Caco-2 (cell line): ENCODE data around the gene NTF3. TPM values are rescaled to one million over a fixed set of nuclear protein-coding genes. Genes with fewer than 3 reads are reported as not detected.
A peak's percentile ranks its signal among the peaks of the same experiment; 100 is the strongest.

Experiments used
- BruUV-seq: library from RNA; stranded (reverse); fragments of 400-500 nt; replicated peaks from 2 replicates; lab custom pipeline; 2021; lab: Mats Ljungman, UMichigan
- CTCF ChIA-PET: fragments of 300-600 bp; sonication (Branson Sonifier 250); formaldehyde crosslinking; loops from one replicate; lab custom pipeline; 2022; ENCODE audit warnings: antibody characterized with exemption; lab: Charles Lee
- POLR2A ChIA-PET: fragments of 300-600 bp; sonication (Branson Sonifier 250); formaldehyde crosslinking; loops from one replicate; lab custom pipeline; 2022; ENCODE audit warnings: antibody characterized with exemption; lab: Charles Lee
- DNase-seq, 2 experiments: peaks; one replicate each; pipeline versions ENCODE4 v3.0.0 to v3.0.0-alpha.2; 2020 to 2022
- H3K27me3 ChIP-seq: replicated peaks from 2 replicates; pipeline ENCODE4 v1.6.0; 2011; ENCODE audit warnings: low read length; ENCODE audit not compliant: control insufficient read depth, insufficient read depth
- H3K36me3 ChIP-seq: 2 replicates; pipeline ENCODE4 v1.5.1; 2011; ENCODE audit warnings: low read length; ENCODE audit not compliant: control insufficient read depth, insufficient read depth
- H3K4me1 ChIP-seq: fragments of 250-450 bp; sonication (Bioruptor Pico); 2 replicates; pipeline ENCODE4 v1.5.1; 2020; ENCODE audit warnings: mild to moderate bottlenecking
- H3K4me3 ChIP-seq: 2 replicates; pipeline ENCODE4 v1.5.1; 2011; ENCODE audit warnings: low read depth, mild to moderate bottlenecking, control low read depth, low read length
- H3K9me3 ChIP-seq: fragments of 250-450 bp; sonication (Bioruptor Pico); 2 replicates; pipeline ENCODE4 v1.5.1; 2020; ENCODE audit warnings: mild to moderate bottlenecking, moderate library complexity
- H3K27ac Mint-ChIP-seq: one replicate; pipeline ENCODE4 v1.8.0; 2022; ENCODE audit warnings: mixed read lengths; ENCODE audit not compliant: unreplicated experiment
- H3K27me3 Mint-ChIP-seq: one replicate; pipeline ENCODE4 v1.8.0; 2022; ENCODE audit warnings: mixed read lengths; ENCODE audit not compliant: insufficient read depth, unreplicated experiment
- H3K36me3 Mint-ChIP-seq: one replicate; pipeline ENCODE4 v1.8.0; 2022; ENCODE audit warnings: mild to moderate bottlenecking, mixed read lengths; ENCODE audit not compliant: insufficient read depth, unreplicated experiment
- H3K4me1 Mint-ChIP-seq: one replicate; pipeline ENCODE4 v1.8.0; 2022; ENCODE audit warnings: low read depth, mixed read lengths; ENCODE audit not compliant: unreplicated experiment
- H3K4me3 Mint-ChIP-seq: one replicate; pipeline ENCODE4 v1.8.0; 2022; ENCODE audit warnings: mild to moderate bottlenecking, moderate library complexity, mixed read lengths; ENCODE audit not compliant: unreplicated experiment
- H3K9me3 Mint-ChIP-seq: one replicate; pipeline ENCODE4 v1.8.0; 2022; ENCODE audit warnings: mixed read lengths; ENCODE audit not compliant: unreplicated experiment
- CTCF ChIP-seq, 2 experiments: fragments of 200-600 bp in 1 of 2; IDR thresholded peaks; 1 replicate in 1 of 2; 2 replicates in 1 of 2; pipeline versions ENCODE4 v1.5.1 to v1.8.0; 2011 to 2022; ENCODE audit warnings: antibody characterized with exemption in 1 of 2, control low read depth in 1 of 2, inconsistent platforms in 1 of 2, low read depth in 1 of 2, low read length in 1 of 2, mild to moderate bottlenecking in 1 of 2, moderate library complexity in 1 of 2; ENCODE audit not compliant: insufficient read depth in 1 of 2, severe bottlenecking in 1 of 2, unreplicated experiment in 1 of 2
- intact Hi-C: fragments of 100-400 bp; cut with micrococcal nuclease; formaldehyde crosslinking; loops from one replicate; pipeline ENCODE4 v1.10.0; 2022; ENCODE audit not compliant: unreplicated experiment
- total RNA-seq: library from RNA; stranded (reverse); gene quantifications from 2 replicates; pipeline ENCODE4 v1.2.3, GENCODE V29; 2022

The NTF3 gene
- total RNA-seq, 1 experiment from 2014 or later, result 5.3 TPM

- H3K27me3 Mint-ChIP-seq, result no peaks in the 10 kb centered on the region
- H3K4me1 Mint-ChIP-seq, result peaks cover 8% of the 10 kb centered on the region
- no peak for DNase-seq
- ChIA-PET CTCF (no interaction called here), POLR2A (no interaction called here)
- no TSS peak for BruUV-seq
- H3K36me3 Mint-ChIP-seq, result peaks cover 17% of the 10 kb centered on the region
- no peaks in the 10 kb centered on the region for H3K27me3 ChIP-seq
- H3K9me3 Mint-ChIP-seq, result no peaks in the 10 kb centered on the region
- H3K36me3 ChIP-seq, result no peaks in the 10 kb centered on the region
- no peaks in the 10 kb centered on the region for H3K9me3 ChIP-seq
- no peak overlapping the region for H3K27ac Mint-ChIP-seq
- no peak overlapping the region for H3K4me3 ChIP-seq
- intact Hi-C loops, result no loop called here
- no peak overlapping the region for H3K4me3 Mint-ChIP-seq
- H3K4me1 ChIP-seq, result no peaks in the 10 kb centered on the region
- no peak for TF ChIP-seq CTCF (IDR thresholded peaks at IDR 0.05; ENCODE audit: insufficient read depth in 1 of 2, low read depth in 1 of 2, low read length in 1 of 2, severe bottlenecking in 1 of 2, unreplicated experiment in 1 of 2)
Observed at GRCh38 chr12:5489760-5490406, 58.0 kb downstream of the NTF3 start.

DNA sequence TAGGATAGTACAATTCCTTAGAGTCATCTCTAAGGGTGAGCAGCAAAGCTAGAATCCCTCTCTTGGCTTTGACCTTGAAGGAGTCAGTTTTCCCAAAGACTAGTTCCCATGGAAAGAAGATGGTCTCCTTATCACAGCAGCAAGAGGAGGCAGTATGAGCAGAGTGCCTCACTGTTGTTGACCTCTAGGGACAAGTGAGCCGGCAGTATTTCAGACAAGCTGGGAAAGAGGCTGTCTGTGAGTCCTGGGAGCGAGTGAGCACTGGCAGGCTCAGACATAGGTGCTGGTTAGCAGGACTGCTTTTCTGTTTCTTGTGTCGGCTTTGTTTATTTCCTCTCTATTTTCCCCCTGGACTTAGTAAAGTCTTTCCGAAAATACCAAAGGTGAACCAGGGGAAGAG is 60.7 kb downstream of the NTF3 start:
- H3K4me1 Mint-ChIP-seq, result peaks cover 23% of the 10 kb centered on the region
- no peak for TF ChIP-seq CTCF (IDR thresholded peaks at IDR 0.05; ENCODE audit: insufficient read depth in 1 of 2, low read depth in 1 of 2, low read length in 1 of 2, severe bottlenecking in 1 of 2, unreplicated experiment in 1 of 2)
- ChIA-PET CTCF (interaction anchor here (0.6 to 1.5 kb wide), 6 partner anchors 10 to 406 kb away, joined by 3 to 15 read pairs (median 3); no protein-coding TSS in a partner anchor), POLR2A (no interaction called here)
- DNase-seq, result no peak
- Histone ChIP-seq H3K9me3 (no peaks in the 10 kb centered on the region), H3K4me3 (no peak overlapping the region), H3K4me1 (peaks cover 20% of the 10 kb centered on the region), H3K36me3 (peaks cover 2% of the 10 kb centered on the region), H3K27me3 (no peaks in the 10 kb centered on the region)
- no peaks in the 10 kb centered on the region for H3K27me3 Mint-ChIP-seq
- no peaks in the 10 kb centered on the region for H3K9me3 Mint-ChIP-seq
- peaks cover 22% of the 10 kb centered on the region for H3K36me3 Mint-ChIP-seq
- intact Hi-C loops, result no loop called here
- no TSS peak for BruUV-seq
- peak overlapping the region; percentile 18 for H3K27ac Mint-ChIP-seq
- no peak overlapping the region for H3K4me3 Mint-ChIP-seq

- Mint-ChIP-seq H3K4me3 (no peak overlapping the region), H3K27ac (peak overlapping the region; percentile 18), H3K4me1 (peaks cover 24% of the 10 kb centered on the region), H3K36me3 (peaks cover 22% of the 10 kb centered on the region), H3K27me3 (no peaks in the 10 kb centered on the region), H3K9me3 (no peaks in the 10 kb centered on the region)
- BruUV-seq, result no TSS peak
- peak; percentile 68 to 70 for DNase-seq
- ChIA-PET POLR2A (no interaction called here), CTCF (interaction anchor here (0.6 to 1.5 kb wide), 6 partner anchors 9 to 406 kb away, joined by 3 to 15 read pairs (median 3); no protein-coding TSS in a partner anchor)
- intact Hi-C loops, result loop anchor here (1.0 kb wide), 3 partner anchors 63 to 303 kb away; no protein-coding TSS in a partner anchor
- peaks cover 25% of the 10 kb centered on the region for H3K4me1 ChIP-seq
- peaks cover 2% of the 10 kb centered on the region for H3K36me3 ChIP-seq
- no peaks in the 10 kb centered on the region for H3K9me3 ChIP-seq
- TF ChIP-seq CTCF (IDR thresholded peaks at IDR 0.05; ENCODE audit: insufficient read depth in 1 of 2, low read depth in 1 of 2, low read length in 1 of 2, severe bottlenecking in 1 of 2, unreplicated experiment in 1 of 2), result peak; percentile 60 to 66
- H3K27me3 ChIP-seq, result no peaks in the 10 kb centered on the region
- no peak overlapping the region for H3K4me3 ChIP-seq
Observed at GRCh38 chr12:5493018-5493417, 61.1 kb downstream of the NTF3 start.
